Activated CD4-positive, alpha-beta memory T cell treated with anti-CD3 and anti-CD28 coated beads for 36 hours (primary cell): ENCODE data around the gene RITA1. TPM values are rescaled to one million over a fixed set of nuclear protein-coding genes. Genes with fewer than 3 reads are reported as not detected.

Experiments used
- CTCF ChIA-PET: fragments of 350-600 bp; sonication (Branson Sonifier 250); formaldehyde crosslinking; loops from one replicate; lab custom pipeline; 2021; ENCODE audit warnings: antibody characterized with exemption, inconsistent platforms; lab: Charles Lee
- POLR2A ChIA-PET: fragments of 350-600 bp; sonication (Branson Sonifier 250); formaldehyde crosslinking; loops from one replicate; lab custom pipeline; 2021; ENCODE audit warnings: antibody characterized with exemption; lab: Charles Lee
- DNase-seq: peaks from one replicate; pipeline ENCODE4 v3.0.0-alpha.2; 2020
- H3K27ac Mint-ChIP-seq: one replicate; pipeline ENCODE4 v1.8.0; 2021; ENCODE audit warnings: mixed read lengths
- H3K27me3 Mint-ChIP-seq: one replicate; pipeline ENCODE4 v1.8.0; 2021; ENCODE audit warnings: mixed read lengths
- H3K36me3 Mint-ChIP-seq: one replicate; pipeline ENCODE4 v1.8.0; 2021; ENCODE audit warnings: mixed read lengths
- H3K4me1 Mint-ChIP-seq: one replicate; pipeline ENCODE4 v1.8.0; 2021; ENCODE audit warnings: low read depth, mixed read lengths
- H3K4me3 Mint-ChIP-seq: one replicate; pipeline ENCODE4 v1.8.0; 2021; ENCODE audit warnings: mild to moderate bottlenecking, mixed read lengths
- H3K9me3 Mint-ChIP-seq: one replicate; pipeline ENCODE4 v1.8.0; 2021; ENCODE audit warnings: mixed read lengths
- intact Hi-C: fragments of 100-400 bp; cut with micrococcal nuclease; formaldehyde crosslinking; loops from one replicate; pipeline ENCODE4 v1.15.1; 2023
- total RNA-seq, 2 experiments: library from RNA; stranded (reverse); gene quantifications; one replicate each; pipeline ENCODE4 v1.2.3, GENCODE V29; 2021

The RITA1 gene
- total RNA-seq, 2 experiments from 2014 or later = 18.7 to 22.0 TPM

DNA sequence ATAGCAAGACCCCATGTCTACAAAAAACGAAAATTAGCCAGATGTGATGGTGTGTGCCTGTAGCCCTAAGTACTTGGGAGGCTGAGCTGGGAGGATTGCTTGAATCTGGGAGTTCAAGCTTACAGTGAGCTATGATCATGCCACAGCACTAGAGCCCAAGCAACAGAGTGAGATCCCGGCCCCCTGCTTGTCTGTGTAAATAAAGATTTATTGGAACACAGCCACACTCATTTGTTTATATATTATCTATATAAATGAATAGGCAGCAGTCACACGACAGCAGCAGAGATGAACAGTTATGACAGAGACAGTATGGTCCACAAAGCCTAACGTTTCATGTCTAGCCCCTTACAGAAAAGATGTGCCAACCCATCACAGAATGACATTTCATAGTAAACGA is 15.1 kb upstream of the RITA1 start:
- Mint-ChIP-seq H3K4me3 (no peak overlapping the region), H3K9me3 (no peaks in the 10 kb centered on the region), H3K4me1 (peaks cover 2% of the 10 kb centered on the region), H3K36me3 (peaks cover 52% of the 10 kb centered on the region), H3K27ac (no peak overlapping the region), H3K27me3 (no peaks in the 10 kb centered on the region)
- CTCF ChIA-PET = interaction anchor here (1.5 to 1.7 kb wide), 2 partner anchors 9 to 177 kb away, joined by 4 to 7 read pairs; no protein-coding TSS in a partner anchor
- POLR2A ChIA-PET = no interaction called here
- intact Hi-C loops = no loop called here
- DNase-seq = no peak

DNA sequence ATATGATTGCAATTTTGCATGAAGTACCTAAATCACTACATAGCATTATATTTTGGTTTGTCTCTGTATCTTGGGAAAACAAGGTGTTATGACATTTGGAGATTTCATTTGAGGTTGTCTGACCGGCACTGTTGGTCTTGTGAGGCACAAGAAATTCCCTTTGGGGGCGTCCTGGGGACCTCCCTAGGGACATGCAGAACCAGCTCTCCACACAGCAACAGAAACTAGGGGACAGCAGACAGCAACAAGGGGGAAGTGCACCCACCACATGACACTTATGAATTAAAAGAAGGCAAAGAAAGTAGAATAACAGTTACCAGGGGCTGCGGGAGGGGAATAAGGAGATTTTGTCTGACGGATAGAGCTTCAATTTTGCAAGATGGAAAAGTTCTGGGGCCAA is 14.6 kb upstream of the RITA1 start:
- CTCF ChIA-PET = interaction anchor here (1.5 to 1.7 kb wide), 3 partner anchors 9 to 178 kb away, joined by 4 to 10 read pairs (median 7); no protein-coding TSS in a partner anchor
- H3K27me3 Mint-ChIP-seq = no peaks in the 10 kb centered on the region
- no peaks in the 10 kb centered on the region for H3K9me3 Mint-ChIP-seq
- DNase-seq = no peak
- intact Hi-C loops = no loop called here
- H3K36me3 Mint-ChIP-seq = peaks cover 50% of the 10 kb centered on the region
- H3K4me1 Mint-ChIP-seq = peaks cover 2% of the 10 kb centered on the region
- POLR2A ChIA-PET = no interaction called here
- H3K27ac Mint-ChIP-seq = no peak overlapping the region
- no peak overlapping the region for H3K4me3 Mint-ChIP-seq

DNA sequence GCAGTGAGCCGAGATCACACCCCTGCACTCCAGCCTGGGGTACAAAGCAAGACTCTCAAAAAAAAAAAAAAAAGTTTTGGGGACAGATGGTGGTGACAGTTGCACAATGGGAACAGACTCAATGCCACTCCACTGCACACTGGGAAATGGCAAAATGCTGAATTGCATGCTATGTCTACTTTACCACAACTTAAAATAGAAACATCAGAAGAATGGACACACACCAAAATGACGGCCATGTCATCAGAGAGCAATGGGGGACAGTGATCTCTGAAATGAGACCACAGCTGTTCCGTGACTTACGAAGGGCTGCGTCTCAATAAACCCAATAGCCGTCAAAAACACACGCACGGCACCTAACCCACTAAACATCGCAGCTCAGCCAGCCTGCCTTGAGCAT is 14.0 kb upstream of the RITA1 start:
- Mint-ChIP-seq H3K27me3 (no peaks in the 10 kb centered on the region), H3K4me1 (peaks cover 2% of the 10 kb centered on the region), H3K4me3 (no peak overlapping the region), H3K27ac (no peak overlapping the region), H3K9me3 (no peaks in the 10 kb centered on the region), H3K36me3 (peaks cover 51% of the 10 kb centered on the region)
- no peak for DNase-seq
- intact Hi-C loops = no loop called here
- ChIA-PET CTCF (interaction anchor here (1.5 to 6.3 kb wide), 4 partner anchors 10 to 178 kb away, joined by 4 to 60 read pairs (median 8); no protein-coding TSS in a partner anchor), POLR2A (no interaction called here)

DNA sequence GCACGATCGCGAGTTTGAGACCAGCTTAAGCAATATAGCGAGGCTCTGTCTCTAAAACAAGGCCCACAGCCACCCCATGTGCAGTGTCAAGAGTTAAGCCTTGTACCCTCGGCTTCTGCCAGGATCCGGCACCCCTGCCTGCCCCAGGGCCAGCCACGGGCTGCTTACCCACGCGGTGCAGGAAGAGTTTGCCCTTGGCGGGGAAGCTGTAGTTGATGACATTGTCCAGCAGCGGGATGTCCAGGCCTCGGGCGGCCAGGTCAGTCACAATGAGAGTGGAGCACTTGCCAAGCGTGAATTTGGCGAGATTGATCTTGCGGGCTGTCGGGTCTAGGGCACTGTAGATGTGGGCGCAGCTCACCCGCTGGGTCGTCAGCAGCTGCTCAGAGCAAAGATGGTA is 13.3 kb upstream of the RITA1 start:
- no peak overlapping the region for H3K4me3 Mint-ChIP-seq
- no peak for DNase-seq
- peaks cover 54% of the 10 kb centered on the region for H3K36me3 Mint-ChIP-seq
- intact Hi-C loops = no loop called here
- H3K9me3 Mint-ChIP-seq = peaks cover under 1% of the 10 kb centered on the region
- H3K4me1 Mint-ChIP-seq = peaks cover 2% of the 10 kb centered on the region
- no peak overlapping the region for H3K27ac Mint-ChIP-seq
- no peaks in the 10 kb centered on the region for H3K27me3 Mint-ChIP-seq
- ChIA-PET POLR2A (interaction anchor here (1.4 kb wide), 1 partner anchor 19 kb away, joined by 3 read pairs; no protein-coding TSS in a partner anchor), CTCF (interaction anchor here (0.9 to 6.3 kb wide), 9 partner anchors 10 to 253 kb away, joined by 3 to 60 read pairs (median 5); no protein-coding TSS in a partner anchor)

- H3K4me3 Mint-ChIP-seq = no peak overlapping the region
- intact Hi-C loops = no loop called here
- POLR2A ChIA-PET = interaction anchor here (1.4 kb wide), 1 partner anchor 20 kb away, joined by 3 read pairs; no protein-coding TSS in a partner anchor
- peaks cover 64% of the 10 kb centered on the region for H3K36me3 Mint-ChIP-seq
- H3K27ac Mint-ChIP-seq = no peak overlapping the region
- no peaks in the 10 kb centered on the region for H3K27me3 Mint-ChIP-seq
- no peak for DNase-seq
- H3K4me1 Mint-ChIP-seq = peaks cover 2% of the 10 kb centered on the region
- CTCF ChIA-PET = interaction anchor here (0.6 to 6.3 kb wide), 16 partner anchors 8 to 180 kb away, joined by 3 to 60 read pairs (median 6); partner anchors contain the start of genes DDX54 and RITA1
- H3K9me3 Mint-ChIP-seq = peaks cover 3% of the 10 kb centered on the region
Observed at GRCh38 chr12:113173081-113173698, 12.3 kb upstream of the RITA1 start.

DNA sequence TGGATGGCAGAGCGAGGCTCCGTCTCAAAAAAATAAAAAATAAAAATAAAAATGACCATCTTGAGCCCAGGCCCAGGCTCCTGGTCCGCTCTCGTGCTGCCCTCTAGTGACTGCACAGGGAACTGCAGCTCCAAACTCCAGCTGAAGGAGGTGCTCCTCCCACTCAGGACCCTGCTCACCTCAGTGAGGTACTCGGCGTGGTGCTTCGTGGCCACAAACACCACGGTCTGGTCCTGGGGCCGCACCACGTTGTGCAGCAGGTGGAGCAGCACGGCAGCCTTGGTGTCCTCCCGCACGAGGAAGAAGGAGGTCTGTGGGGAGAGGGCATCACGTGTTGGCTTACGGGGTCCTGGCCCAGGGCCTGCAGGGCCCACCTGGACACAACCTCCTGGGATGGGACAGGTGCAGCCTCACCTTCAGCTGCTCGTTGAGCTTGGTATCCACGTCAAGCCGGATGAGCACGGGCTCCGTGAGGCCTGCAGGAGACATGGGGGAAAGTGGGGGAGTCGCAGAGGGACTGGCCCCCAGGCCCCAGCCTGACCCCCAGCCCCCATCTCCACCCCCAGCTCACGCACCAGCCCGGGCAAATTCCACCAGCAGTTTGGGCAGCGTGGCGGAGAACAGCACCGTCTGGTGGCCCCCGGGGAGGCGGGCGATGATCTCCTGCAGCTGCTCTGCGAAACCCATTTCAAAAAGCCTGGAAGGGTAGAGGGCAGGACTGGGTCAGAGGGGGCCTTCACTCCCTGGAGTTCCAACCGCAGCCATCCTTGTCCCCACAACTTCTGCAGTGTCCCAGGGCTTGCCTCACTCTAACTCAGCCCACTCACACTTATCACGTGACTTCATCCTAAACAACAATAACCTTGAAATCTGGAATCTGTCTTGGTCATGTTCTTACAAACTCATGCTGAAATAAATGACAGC is 10.8 kb upstream of the RITA1 start:
- H3K4me1 Mint-ChIP-seq = peaks cover 2% of the 10 kb centered on the region
- H3K36me3 Mint-ChIP-seq = peaks cover 73% of the 10 kb centered on the region
- DNase-seq = peak; percentile 84
- peaks cover 3% of the 10 kb centered on the region for H3K9me3 Mint-ChIP-seq
- POLR2A ChIA-PET = interaction anchor here (1.5 kb wide), 1 partner anchor 21 kb away, joined by 6 read pairs; no protein-coding TSS in a partner anchor
- H3K27me3 Mint-ChIP-seq = no peaks in the 10 kb centered on the region
- CTCF ChIA-PET = interaction anchor here (0.6 to 6.3 kb wide), 38 partner anchors 9 to 1762 kb away, joined by 3 to 60 read pairs (median 4); partner anchors contain the start of genes DDX54, OAS2 and RITA1
- intact Hi-C loops = loop anchor here (1.0 kb wide), 1 partner anchor 125 kb away; no protein-coding TSS in a partner anchor
- H3K27ac Mint-ChIP-seq = no peak overlapping the region
- H3K4me3 Mint-ChIP-seq = no peak overlapping the region

DNA sequence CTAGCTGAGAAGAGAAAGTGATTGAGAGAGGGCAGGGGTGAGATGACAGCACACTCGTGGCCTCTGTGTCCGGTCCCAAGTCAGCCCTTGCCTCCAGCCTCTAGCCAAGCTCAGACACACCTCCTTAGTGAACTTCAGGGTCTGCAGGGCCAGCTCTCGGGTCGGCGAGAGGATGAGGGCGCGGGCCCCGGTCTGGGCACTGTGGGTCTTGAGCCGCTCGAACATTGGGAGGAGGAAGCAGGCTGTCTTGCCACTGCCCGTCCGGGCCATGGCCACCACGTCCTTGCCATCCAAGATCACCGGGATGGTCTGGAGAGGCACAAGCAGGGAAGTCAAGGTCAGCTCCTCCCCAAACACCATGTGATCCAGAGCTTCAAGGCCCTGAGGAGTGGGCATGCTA is 6.5 kb upstream of the RITA1 start:
- peaks cover 52% of the 10 kb centered on the region for H3K36me3 Mint-ChIP-seq
- H3K4me1 Mint-ChIP-seq = peaks cover 11% of the 10 kb centered on the region
- POLR2A ChIA-PET = no interaction called here
- peaks cover 3% of the 10 kb centered on the region for H3K9me3 Mint-ChIP-seq
- H3K27ac Mint-ChIP-seq = no peak overlapping the region
- DNase-seq = no peak
- CTCF ChIA-PET = no interaction called here
- H3K4me3 Mint-ChIP-seq = no peak overlapping the region
- intact Hi-C loops = no loop called here
- no peaks in the 10 kb centered on the region for H3K27me3 Mint-ChIP-seq

GRCh38 chr12:113180333-113180732 is 5.2 kb upstream of the RITA1 start:
- H3K27ac Mint-ChIP-seq = no peak overlapping the region
- intact Hi-C loops = loop anchor here (10.0 kb wide), 1 partner anchor 154 kb away; the partner anchor contains the start of gene SLC8B1

DNA sequence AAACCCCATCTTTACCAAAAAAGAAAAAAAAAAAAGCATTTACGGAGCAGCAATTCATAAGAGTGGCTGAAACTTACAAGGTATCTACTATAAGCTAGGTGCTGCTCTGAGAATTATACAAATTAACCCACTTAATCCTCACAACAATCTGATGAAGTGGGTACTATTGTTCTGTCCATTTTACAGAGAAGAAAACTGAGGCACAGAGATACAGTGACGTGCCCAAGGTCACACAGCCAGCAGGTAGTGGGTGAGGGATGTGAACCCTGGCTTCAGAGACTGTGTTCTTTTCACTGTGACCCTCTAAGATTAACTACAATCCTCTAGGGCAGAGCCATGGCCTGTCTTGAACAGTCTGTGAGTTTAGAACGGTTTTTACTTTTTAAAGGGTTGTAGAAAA is 3.5 kb upstream of the RITA1 start:
- no peak overlapping the region for H3K27ac Mint-ChIP-seq
- H3K27me3 Mint-ChIP-seq = no peaks in the 10 kb centered on the region
- no peak overlapping the region for H3K4me3 Mint-ChIP-seq
- H3K36me3 Mint-ChIP-seq = peaks cover 40% of the 10 kb centered on the region
- POLR2A ChIA-PET = interaction anchor here (0.6 to 1.0 kb wide), 2 partner anchors 42 to 96 kb away, joined by 4 to 8 read pairs; no protein-coding TSS in a partner anchor
- peaks cover 3% of the 10 kb centered on the region for H3K9me3 Mint-ChIP-seq
- CTCF ChIA-PET = no interaction called here
- H3K4me1 Mint-ChIP-seq = peaks cover 19% of the 10 kb centered on the region
- intact Hi-C loops = loop anchor here (10.0 kb wide), 1 partner anchor 153 kb away; the partner anchor contains the start of gene SLC8B1
- DNase-seq = no peak

More at GRCh38 chr12:113180333-113180732, 5.2 kb upstream of the RITA1 start:
- H3K4me3 Mint-ChIP-seq = no peak overlapping the region
- POLR2A ChIA-PET = interaction anchor here (0.6 kb wide), 1 partner anchor 107 kb away, joined by 5 read pairs; no protein-coding TSS in a partner anchor
- H3K4me1 Mint-ChIP-seq = peaks cover 9% of the 10 kb centered on the region
- DNase-seq = no peak
- H3K36me3 Mint-ChIP-seq = peaks cover 46% of the 10 kb centered on the region
- CTCF ChIA-PET = interaction anchor here (1.0 kb wide), 1 partner anchor 132 kb away, joined by 3 read pairs; no protein-coding TSS in a partner anchor
- H3K27me3 Mint-ChIP-seq = no peaks in the 10 kb centered on the region
- H3K9me3 Mint-ChIP-seq = peaks cover 3% of the 10 kb centered on the region

DNA sequence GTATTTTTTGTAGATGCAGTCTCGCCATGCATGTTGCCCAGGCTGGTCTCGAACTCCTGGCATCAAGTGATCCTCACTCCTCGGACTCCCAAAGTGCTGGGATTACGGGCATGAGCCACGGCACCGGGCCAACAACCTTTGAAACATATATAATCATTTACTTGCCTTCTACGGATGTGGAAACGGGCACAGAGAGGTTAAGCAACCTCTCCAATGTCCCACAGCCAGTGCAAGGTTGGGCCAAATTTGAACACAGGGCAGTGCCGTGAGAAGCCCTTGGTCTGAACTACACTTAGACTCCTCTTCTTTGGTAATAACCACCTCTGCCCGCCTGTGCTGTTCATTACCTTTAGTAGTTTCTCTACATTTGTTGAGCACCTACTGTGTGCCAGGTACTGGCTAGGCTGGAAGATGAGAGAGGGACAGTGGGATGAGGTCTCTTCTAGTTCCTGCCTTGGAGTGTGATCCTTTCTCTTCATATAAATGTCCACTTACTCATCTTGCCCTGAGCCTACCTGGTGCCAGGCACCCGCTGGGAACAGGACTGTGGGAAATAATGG is 2.4 kb upstream of the RITA1 start:
- no peak for DNase-seq
- peak overlapping the region; percentile 38 for H3K27ac Mint-ChIP-seq
- no peaks in the 10 kb centered on the region for H3K9me3 Mint-ChIP-seq
- POLR2A ChIA-PET = interaction anchor here (0.6 to 1.5 kb wide), 2 partner anchors 48 to 124 kb away, joined by 3 read pairs; no protein-coding TSS in a partner anchor
- intact Hi-C loops = loop anchor here (10.0 kb wide), 1 partner anchor 152 kb away; the partner anchor contains the start of gene SLC8B1
- CTCF ChIA-PET = interaction anchor here (1.3 kb wide), 1 partner anchor 30 kb away, joined by 3 read pairs; no protein-coding TSS in a partner anchor
- H3K27me3 Mint-ChIP-seq = no peaks in the 10 kb centered on the region
- H3K36me3 Mint-ChIP-seq = peaks cover 30% of the 10 kb centered on the region
- H3K4me1 Mint-ChIP-seq = peaks cover 24% of the 10 kb centered on the region
- H3K4me3 Mint-ChIP-seq = peak overlapping the region; percentile 94
